ENCODE data around the gene MAP2K2. TPM values are rescaled to one million over a fixed set of nuclear protein-coding genes. Genes with fewer than 3 reads are reported as not detected.

Gene MAP2K2
- total RNA-seq, 1 donor from 2014 or later = 154 TPM

DNA sequence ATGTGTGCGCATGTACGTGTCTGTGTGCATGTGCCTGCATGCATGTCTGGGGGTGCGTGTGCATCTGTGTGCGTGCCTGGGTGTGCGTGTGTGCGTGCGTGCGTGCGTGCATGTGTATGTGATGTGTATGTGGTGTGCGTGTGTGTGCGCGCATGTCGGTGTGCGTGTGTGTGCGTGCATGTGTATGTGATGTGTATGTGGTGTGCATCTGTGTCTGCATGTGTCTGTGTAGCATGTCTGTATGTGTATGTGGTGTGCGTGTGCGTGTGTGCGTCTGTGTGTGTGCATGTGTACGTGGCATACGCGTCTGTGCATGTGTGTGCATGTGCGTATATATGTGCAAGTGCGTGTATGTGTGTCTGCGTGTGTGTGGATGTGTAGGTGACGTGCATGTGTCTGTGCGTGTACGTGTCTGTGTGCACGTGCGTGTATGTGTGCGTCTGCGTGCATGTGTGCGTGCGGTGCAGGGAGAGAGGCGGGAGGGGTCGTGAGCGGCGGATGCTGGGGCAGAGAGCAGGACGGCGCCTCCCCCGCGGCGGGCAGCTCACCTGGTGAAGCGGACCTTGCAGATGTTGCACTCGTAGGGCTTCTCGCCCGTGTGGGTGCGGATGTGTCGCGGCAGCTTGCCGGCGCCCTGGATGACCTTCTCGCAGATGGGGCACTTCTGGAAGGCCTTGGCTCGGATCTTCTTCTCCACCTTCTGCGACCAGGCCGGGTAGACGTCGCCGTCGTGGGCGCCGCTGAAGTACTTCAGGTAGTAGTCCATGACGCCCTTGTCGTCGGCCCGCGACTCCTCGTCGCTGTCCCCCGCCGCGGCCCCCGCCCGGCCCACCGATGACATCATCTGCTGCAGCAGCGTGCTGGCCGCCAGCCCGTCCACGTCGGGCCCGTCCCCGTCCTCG is 70.2 kb downstream of the MAP2K2 start:
- Mint-ChIP-seq H3K27ac (no peak overlapping the region), H3K4me1 (ENCODE audit: low read depth) (peaks cover 6% of the 10 kb centered on the region), H3K4me3 (ENCODE audit: low read depth) (no peak overlapping the region), H3K36me3 (ENCODE audit: insufficient read depth) (peaks cover 26% of the 10 kb centered on the region), H3K9me3 (ENCODE audit: low read depth) (no peaks in the 10 kb centered on the region), H3K27me3 (no peaks in the 10 kb centered on the region)
- no peak for TF ChIP-seq CTCF (IDR thresholded peaks at IDR 0.05; ENCODE audit: unreplicated experiment)
- DNase-seq (ENCODE audit: low spot score, unreplicated experiment) = no peak

DNA sequence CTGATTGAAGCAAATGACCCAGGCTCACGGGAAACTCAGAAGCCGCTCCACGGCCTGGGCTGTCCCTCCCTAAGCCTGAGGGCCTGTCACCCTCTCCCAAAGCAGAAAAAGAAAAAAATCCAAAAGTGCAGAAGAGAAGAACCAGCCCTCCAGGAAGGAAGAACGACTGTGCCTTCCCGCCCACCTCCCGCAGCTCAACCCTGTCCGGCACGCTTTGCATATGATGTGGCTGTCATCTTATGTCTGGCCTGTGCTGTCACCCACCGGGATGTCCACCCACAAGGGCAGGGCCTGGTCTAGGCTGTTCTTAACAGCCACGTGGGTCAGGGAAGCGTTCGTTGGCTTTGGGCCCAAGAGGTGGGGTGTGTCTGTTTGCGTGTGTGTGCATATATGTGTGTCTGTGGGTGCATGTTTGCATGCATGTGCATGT is 70.9 kb downstream of the MAP2K2 start:
- peak overlapping the region; percentile 84 for H3K27ac Mint-ChIP-seq
- peaks cover 26% of the 10 kb centered on the region for H3K36me3 Mint-ChIP-seq (ENCODE audit: insufficient read depth)
- peaks cover 6% of the 10 kb centered on the region for H3K4me1 Mint-ChIP-seq (ENCODE audit: low read depth)
- no peak for DNase-seq (ENCODE audit: low spot score, unreplicated experiment)
- no peak overlapping the region for H3K4me3 Mint-ChIP-seq (ENCODE audit: low read depth)
- TF ChIP-seq CTCF (IDR thresholded peaks at IDR 0.05; ENCODE audit: unreplicated experiment) = no peak
- H3K27me3 Mint-ChIP-seq = no peaks in the 10 kb centered on the region
- H3K9me3 Mint-ChIP-seq (ENCODE audit: low read depth) = no peaks in the 10 kb centered on the region

DNA sequence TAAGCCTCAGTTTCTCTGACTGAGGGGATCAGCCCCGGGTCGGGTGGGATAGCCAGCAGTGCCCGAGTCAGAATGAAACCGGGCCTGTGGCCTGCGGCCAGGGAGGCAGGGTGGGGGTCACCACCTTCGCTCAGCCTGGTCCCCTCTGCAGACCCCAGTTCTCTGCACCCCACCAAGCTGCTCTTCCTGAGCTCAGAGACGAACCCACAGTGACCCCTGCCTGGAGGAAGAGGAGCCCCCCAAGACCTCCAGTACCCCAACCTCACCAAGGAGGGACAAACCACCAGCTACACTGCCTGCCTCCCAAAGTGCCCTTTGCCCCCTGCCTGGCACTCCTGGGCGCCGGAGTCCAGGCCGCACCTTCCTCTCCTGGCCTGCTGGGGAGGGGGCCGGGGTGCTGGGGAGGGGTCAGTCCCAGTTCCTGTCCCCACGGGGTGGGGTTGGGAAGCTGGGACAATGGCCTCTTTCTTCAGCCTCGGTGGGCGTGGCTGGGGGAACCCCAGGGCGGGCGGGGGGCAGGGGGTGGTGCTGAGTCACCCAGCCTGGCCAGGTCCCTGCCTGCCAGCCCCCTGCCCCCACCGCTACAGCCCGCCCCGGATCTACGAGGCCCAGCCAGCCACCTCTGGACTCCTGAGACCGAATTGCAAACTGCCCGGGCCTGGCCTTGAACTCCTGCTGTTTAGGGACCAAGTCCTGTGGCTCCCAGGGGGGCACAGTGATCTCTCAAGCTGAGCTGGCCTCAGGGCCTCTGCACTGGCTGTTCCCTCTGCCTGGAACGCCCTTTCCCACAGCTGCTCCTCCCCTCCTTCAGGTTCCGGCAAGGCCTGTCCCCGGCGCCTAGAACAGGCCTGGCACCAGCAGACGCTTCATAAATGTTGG is 71.6 kb downstream of the MAP2K2 start:
- Mint-ChIP-seq H3K4me3 (ENCODE audit: low read depth) (no peak overlapping the region), H3K4me1 (ENCODE audit: low read depth) (peaks cover 6% of the 10 kb centered on the region), H3K36me3 (ENCODE audit: insufficient read depth) (peaks cover 26% of the 10 kb centered on the region), H3K27ac (peak overlapping the region; percentile 84), H3K27me3 (no peaks in the 10 kb centered on the region), H3K9me3 (ENCODE audit: low read depth) (no peaks in the 10 kb centered on the region)
- no peak for DNase-seq (ENCODE audit: low spot score, unreplicated experiment)
- no peak for TF ChIP-seq CTCF (IDR thresholded peaks at IDR 0.05; ENCODE audit: unreplicated experiment)

DNA sequence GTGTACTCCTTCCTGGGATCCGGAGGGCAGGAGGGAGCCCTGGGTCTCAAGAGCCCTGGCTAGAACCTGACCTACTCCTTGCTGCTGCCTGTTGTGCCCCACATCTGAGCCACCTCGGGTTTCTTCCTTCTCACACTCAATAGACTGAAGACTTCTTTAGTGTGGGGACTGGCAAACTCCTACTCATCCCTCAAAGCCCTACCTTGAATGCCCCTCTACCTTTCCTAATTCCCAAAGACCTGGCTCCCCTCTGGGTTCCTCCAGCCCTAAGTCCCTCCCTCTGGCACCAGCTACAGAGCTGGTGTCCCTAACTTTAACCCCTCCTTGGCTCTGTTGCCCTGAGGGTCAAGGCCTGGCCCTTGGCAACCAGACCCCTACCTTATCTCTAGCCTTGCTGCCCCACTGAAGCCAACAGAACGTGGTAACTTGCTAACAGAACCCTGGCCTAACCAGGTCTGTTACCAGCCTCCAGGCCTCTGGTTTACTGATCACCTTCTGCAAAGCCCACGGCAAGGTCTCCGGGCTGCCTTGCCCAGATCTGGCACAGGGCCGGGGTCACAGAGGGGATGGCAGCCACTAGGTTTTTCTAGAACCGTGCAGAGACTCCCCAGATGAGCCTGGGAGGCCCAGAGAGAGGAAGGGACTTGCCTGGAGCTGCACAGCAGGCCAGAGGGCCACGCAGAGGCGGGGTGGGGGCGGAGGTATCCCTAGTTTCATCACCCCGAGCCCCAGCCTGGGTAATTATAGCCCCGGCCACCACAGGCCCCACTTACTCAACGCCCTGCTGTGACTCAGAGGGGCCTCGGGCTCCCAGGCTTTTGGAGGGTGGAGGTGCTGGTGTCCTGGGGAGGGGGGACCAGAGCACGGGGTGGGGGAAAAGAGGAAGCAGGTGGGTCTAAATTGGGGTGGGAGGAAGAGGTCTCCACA is 72.5 kb downstream of the MAP2K2 start:
- TF ChIP-seq CTCF (IDR thresholded peaks at IDR 0.05; ENCODE audit: unreplicated experiment) = no peak
- Mint-ChIP-seq H3K27ac (peak overlapping the region; percentile 80), H3K9me3 (ENCODE audit: low read depth) (no peaks in the 10 kb centered on the region), H3K36me3 (ENCODE audit: insufficient read depth) (peaks cover 26% of the 10 kb centered on the region), H3K27me3 (no peaks in the 10 kb centered on the region), H3K4me3 (ENCODE audit: low read depth) (no peak overlapping the region), H3K4me1 (ENCODE audit: low read depth) (peaks cover 6% of the 10 kb centered on the region)
- DNase-seq (ENCODE audit: low spot score, unreplicated experiment) = no peak
